ENCODE measurements around the gene ADH5. TPM values are rescaled to one million over a fixed set of nuclear protein-coding genes. Genes with fewer than 3 reads are reported as not detected.

ADH5 gene
- total RNA-seq, 1 experiment from 2014 or later: 110 TPM

DNA sequence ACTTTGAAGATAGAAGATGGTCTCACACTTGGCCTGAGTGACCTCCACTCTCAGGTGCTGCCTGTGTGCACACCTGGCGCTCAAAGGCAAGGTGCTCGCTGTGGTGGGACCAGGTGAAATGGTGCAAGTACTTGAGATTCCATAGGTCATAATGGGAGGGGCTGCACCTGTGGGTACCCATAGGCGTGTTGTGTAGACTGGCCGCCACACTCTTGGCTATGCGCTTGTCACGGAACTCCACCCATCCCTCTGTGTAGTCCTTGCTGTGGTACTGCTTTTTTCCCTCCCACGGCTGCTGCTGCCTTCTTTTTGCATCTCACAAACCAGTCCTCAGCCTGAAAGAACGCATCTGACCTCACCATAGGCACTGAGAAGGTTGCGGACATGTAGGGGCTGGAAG lies 66.0 kb downstream of the ADH5 start:
- H3K9me3 Mint-ChIP-seq (ENCODE audit: unreplicated experiment): peaks cover 22% of the 10 kb centered on the region
- TF ChIP-seq CTCF (IDR thresholded peaks at IDR 0.05; ENCODE audit: unreplicated experiment): no peak

GRCh38 chr4:99021386-99021785 lies 67.2 kb downstream of the ADH5 start:
- no TSS peak for BruUV-seq (replicated peaks)
- ChIA-PET CTCF (no interaction called here), POLR2A (no interaction called here)
- no peak overlapping the region for H3K4me3 Mint-ChIP-seq (ENCODE audit: unreplicated experiment)
- peaks cover 20% of the 10 kb centered on the region for H3K4me1 Mint-ChIP-seq (ENCODE audit: insufficient read depth, unreplicated experiment)
- DNase-seq (ENCODE audit: unreplicated experiment): no peak
- H3K27ac Mint-ChIP-seq (ENCODE audit: low read depth, unreplicated experiment): no peak overlapping the region
- H3K36me3 Mint-ChIP-seq (ENCODE audit: insufficient read depth, unreplicated experiment): no peaks in the 10 kb centered on the region
- intact Hi-C loops (cut with micrococcal nuclease): no loop called here
- H3K27me3 Mint-ChIP-seq (ENCODE audit: insufficient read depth, unreplicated experiment): no peaks in the 10 kb centered on the region
- H3K9me3 Mint-ChIP-seq (ENCODE audit: unreplicated experiment): peaks cover 22% of the 10 kb centered on the region
- no peak for TF ChIP-seq CTCF (IDR thresholded peaks at IDR 0.05; ENCODE audit: unreplicated experiment)

More for the DNA sequence above, 66.0 kb downstream of the ADH5 start:
- H3K27me3 Mint-ChIP-seq (ENCODE audit: insufficient read depth, unreplicated experiment): no peaks in the 10 kb centered on the region
- peaks cover 22% of the 10 kb centered on the region for H3K4me1 Mint-ChIP-seq (ENCODE audit: insufficient read depth, unreplicated experiment)
- no TSS peak for BruUV-seq (replicated peaks)
- DNase-seq (ENCODE audit: unreplicated experiment): no peak
- CTCF ChIA-PET: no interaction called here
- H3K36me3 Mint-ChIP-seq (ENCODE audit: insufficient read depth, unreplicated experiment): no peaks in the 10 kb centered on the region
- H3K27ac Mint-ChIP-seq (ENCODE audit: low read depth, unreplicated experiment): no peak overlapping the region
- intact Hi-C loops (cut with micrococcal nuclease): no loop called here
- no peak overlapping the region for H3K4me3 Mint-ChIP-seq (ENCODE audit: unreplicated experiment)
- POLR2A ChIA-PET: interaction anchor here (1.4 kb wide), 1 partner anchor 11 kb away, joined by 3 read pairs; no protein-coding TSS in a partner anchor

Other genes with a start within 250 kb of the ADH5 start
- 104 and 106 TPM in 2 replicates for gene EIF4E, start 159.7 kb downstream of the ADH5 start, total RNA-seq (2022)
- gene METAP1, start 93.1 kb downstream of the ADH5 start, total RNA-seq (2022): 43.5 and 61.4 TPM in 2 replicates
- gene ADH4, start 55.5 kb upstream of the ADH5 start, total RNA-seq (2022): not detected in 2 replicates
- gene ADH6, start 130.5 kb upstream of the ADH5 start, total RNA-seq (2022): not detected in 2 replicates
- gene ADH1A, start 202.2 kb upstream of the ADH5 start, total RNA-seq (2022): 0.21 TPM in 1 of 2 replicates, not detected in the other
- gene ADH1B, start 232.6 kb upstream of the ADH5 start, total RNA-seq (2022): 24.2 and 32.0 TPM in 2 replicates